Measurements from ENCODE around the gene TAT. TPM values are rescaled to one million over a fixed set of nuclear protein-coding genes. Genes with fewer than 3 reads are reported as not detected.
"Not testable (repeated sequence)": the region's sequence is repeated elsewhere in the genome, so short reads cannot be mapped to it uniquely, and the experiment has no call there.

The TAT gene
- total RNA-seq, 1 experiment from 2014 or later: not detected

GRCh38 chr16:71600822-71601221 is 23.9 kb upstream of the TAT start:
- BruUV-seq (replicated peaks): no TSS peak
- Histone ChIP-seq H3K4me1 (ENCODE audit: insufficient read depth, low read length, poor library complexity, severe bottlenecking) (no peaks in the 10 kb centered on the region), H3K36me3 (ENCODE audit: insufficient read depth, low read length, poor library complexity, severe bottlenecking) (no peaks in the 10 kb centered on the region), H3K27ac (ENCODE audit: low read depth, low read length, poor library complexity, severe bottlenecking) (no peak overlapping the region), H3K9me3 (ENCODE audit: low read depth, low read length, poor library complexity, severe bottlenecking) (no peaks in the 10 kb centered on the region), H3K27me3 (replicated peaks; ENCODE audit: insufficient read depth, low read depth, low read length, poor library complexity) (peaks cover 4% of the 10 kb centered on the region), H3K4me3 (ENCODE audit: low read depth, low read length, poor library complexity, severe bottlenecking) (no peak overlapping the region)
- intact Hi-C loops (cut with micrococcal nuclease; ENCODE audit: unreplicated experiment): no loop called here
- CTCF ChIA-PET: no interaction called here
- TF ChIP-seq EZH2 (IDR thresholded peaks at IDR 0.05; ENCODE audit: borderline replicate concordance, low read depth, low read length, poor library complexity, severe bottlenecking): no peak
- DNase-seq (ENCODE audit: low spot score): no peak
- POLR2A ChIA-PET (ENCODE audit: low non-redundant PET): no interaction called here

DNA sequence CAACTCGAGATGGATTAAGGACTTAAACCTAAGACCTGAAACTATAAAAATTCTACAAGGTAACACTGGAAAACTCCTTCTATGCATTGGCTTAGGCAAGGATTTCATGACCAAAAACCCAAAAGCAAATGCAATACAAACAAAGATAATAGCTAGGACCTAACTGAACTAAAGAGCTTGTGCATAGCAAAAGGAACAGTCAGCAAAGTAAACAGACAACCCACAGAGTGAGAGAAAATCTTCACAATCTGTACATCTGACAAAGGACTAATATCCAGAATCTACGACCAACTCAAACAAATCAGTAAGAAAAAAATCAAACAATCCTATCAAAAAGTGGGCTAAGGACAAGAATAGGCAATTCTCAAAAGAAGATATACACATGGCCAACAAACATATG is 21.5 kb upstream of the TAT start:
- CTCF ChIA-PET; H3K9me3 ChIP-seq (ENCODE audit: low read depth, low read length, poor library complexity, severe bottlenecking): not testable (repeated sequence)

DNA sequence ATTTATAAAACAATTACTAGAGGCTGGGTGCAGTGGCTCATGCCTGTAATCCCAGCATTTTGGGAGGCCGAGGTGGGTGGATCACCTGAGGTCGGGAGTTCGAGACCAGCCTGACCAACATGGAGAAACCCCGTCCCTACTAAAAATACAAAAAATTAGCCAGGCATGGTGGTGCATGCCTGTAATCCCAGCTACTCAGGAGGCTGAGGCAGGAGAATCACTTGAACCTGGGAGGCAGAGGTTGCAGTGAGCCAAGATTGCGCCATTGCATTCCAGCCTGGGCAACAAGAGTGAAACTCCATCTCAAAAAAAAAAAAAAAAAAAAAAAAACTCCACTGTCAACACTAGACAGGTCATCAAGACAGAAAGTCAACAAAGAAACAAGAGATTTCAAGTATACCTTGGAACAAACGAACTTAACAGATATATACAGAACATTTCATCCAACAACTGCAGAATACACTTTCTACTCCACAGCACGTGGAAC is 18.5 kb upstream of the TAT start:
- H3K27me3 ChIP-seq (replicated peaks; ENCODE audit: insufficient read depth, low read depth, low read length, poor library complexity): peaks cover 17% of the 10 kb centered on the region
- H3K36me3 ChIP-seq (ENCODE audit: insufficient read depth, low read length, poor library complexity, severe bottlenecking); CTCF ChIA-PET; POLR2A ChIA-PET (ENCODE audit: low non-redundant PET); H3K9me3 ChIP-seq (ENCODE audit: low read depth, low read length, poor library complexity, severe bottlenecking); intact Hi-C loops (cut with micrococcal nuclease; ENCODE audit: unreplicated experiment); H3K4me1 ChIP-seq (ENCODE audit: insufficient read depth, low read length, poor library complexity, severe bottlenecking); BruUV-seq (replicated peaks); DNase-seq (ENCODE audit: low spot score); H3K27ac ChIP-seq (ENCODE audit: low read depth, low read length, poor library complexity, severe bottlenecking); H3K4me3 ChIP-seq (ENCODE audit: low read depth, low read length, poor library complexity, severe bottlenecking): not testable (repeated sequence)

More for the DNA sequence above, 21.5 kb upstream of the TAT start:
- H3K4me3 ChIP-seq (ENCODE audit: low read depth, low read length, poor library complexity, severe bottlenecking); intact Hi-C loops (cut with micrococcal nuclease; ENCODE audit: unreplicated experiment); POLR2A ChIA-PET (ENCODE audit: low non-redundant PET); H3K27ac ChIP-seq (ENCODE audit: low read depth, low read length, poor library complexity, severe bottlenecking); BruUV-seq (replicated peaks); H3K4me1 ChIP-seq (ENCODE audit: insufficient read depth, low read length, poor library complexity, severe bottlenecking); H3K36me3 ChIP-seq (ENCODE audit: insufficient read depth, low read length, poor library complexity, severe bottlenecking); DNase-seq (ENCODE audit: low spot score): not testable (repeated sequence)
- peaks cover 14% of the 10 kb centered on the region for H3K27me3 ChIP-seq (replicated peaks; ENCODE audit: insufficient read depth, low read depth, low read length, poor library complexity)

DNA sequence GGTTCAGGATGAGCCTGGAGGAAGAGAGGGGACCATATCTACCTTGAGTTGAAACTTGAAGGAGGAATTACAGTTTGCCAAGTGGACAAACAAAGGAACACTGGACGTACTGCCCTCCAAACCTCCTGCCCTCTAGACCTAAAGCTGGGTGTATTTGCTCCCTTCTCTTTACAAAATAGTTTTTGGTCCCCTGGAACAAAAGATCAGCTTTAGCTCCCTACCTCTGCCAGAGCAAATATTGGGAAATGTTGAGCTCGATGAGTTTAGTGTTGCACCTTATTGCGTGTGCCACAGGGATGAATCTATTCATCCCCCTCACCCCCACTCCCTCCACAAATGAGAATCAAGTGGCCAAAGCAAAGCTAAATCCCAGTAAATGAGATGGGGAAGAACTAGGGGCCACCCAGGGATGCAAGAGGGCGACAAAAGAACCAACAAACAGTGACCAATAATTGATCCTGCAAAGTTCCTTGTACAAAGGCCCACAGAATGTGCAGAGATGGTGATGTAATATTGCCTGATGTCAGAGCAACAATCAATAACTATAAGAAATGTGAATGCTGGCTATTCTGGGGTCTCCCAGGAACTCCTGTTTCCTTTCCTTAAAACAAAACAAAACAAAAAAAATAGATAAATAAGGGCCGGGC is 17.2 kb upstream of the TAT start:
- ChIA-PET POLR2A (ENCODE audit: low non-redundant PET) (no interaction called here), CTCF (no interaction called here)
- Histone ChIP-seq H3K4me1 (ENCODE audit: insufficient read depth, low read length, poor library complexity, severe bottlenecking) (no peaks in the 10 kb centered on the region), H3K27ac (ENCODE audit: low read depth, low read length, poor library complexity, severe bottlenecking) (no peak overlapping the region), H3K27me3 (replicated peaks; ENCODE audit: insufficient read depth, low read depth, low read length, poor library complexity) (peaks cover 17% of the 10 kb centered on the region), H3K9me3 (ENCODE audit: low read depth, low read length, poor library complexity, severe bottlenecking) (no peaks in the 10 kb centered on the region), H3K4me3 (ENCODE audit: low read depth, low read length, poor library complexity, severe bottlenecking) (no peak overlapping the region), H3K36me3 (ENCODE audit: insufficient read depth, low read length, poor library complexity, severe bottlenecking) (no peaks in the 10 kb centered on the region)
- no peak for TF ChIP-seq EZH2 (IDR thresholded peaks at IDR 0.05; ENCODE audit: borderline replicate concordance, low read depth, low read length, poor library complexity, severe bottlenecking)
- TF ChIP-seq, protein P1, sequence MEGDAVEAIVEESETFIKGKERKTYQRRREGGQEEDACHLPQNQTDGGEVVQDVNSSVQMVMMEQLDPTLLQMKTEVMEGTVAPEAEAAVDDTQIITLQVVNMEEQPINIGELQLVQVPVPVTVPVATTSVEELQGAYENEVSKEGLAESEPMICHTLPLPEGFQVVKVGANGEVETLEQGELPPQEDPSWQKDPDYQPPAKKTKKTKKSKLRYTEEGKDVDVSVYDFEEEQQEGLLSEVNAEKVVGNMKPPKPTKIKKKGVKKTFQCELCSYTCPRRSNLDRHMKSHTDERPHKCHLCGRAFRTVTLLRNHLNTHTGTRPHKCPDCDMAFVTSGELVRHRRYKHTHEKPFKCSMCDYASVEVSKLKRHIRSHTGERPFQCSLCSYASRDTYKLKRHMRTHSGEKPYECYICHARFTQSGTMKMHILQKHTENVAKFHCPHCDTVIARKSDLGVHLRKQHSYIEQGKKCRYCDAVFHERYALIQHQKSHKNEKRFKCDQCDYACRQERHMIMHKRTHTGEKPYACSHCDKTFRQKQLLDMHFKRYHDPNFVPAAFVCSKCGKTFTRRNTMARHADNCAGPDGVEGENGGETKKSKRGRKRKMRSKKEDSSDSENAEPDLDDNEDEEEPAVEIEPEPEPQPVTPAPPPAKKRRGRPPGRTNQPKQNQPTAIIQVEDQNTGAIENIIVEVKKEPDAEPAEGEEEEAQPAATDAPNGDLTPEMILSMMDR (conservative IDR thresholded peaks at IDR 0.05; ENCODE audit: low read depth, low read length): no peak
- DNase-seq (ENCODE audit: low spot score): no peak
- intact Hi-C loops (cut with micrococcal nuclease; ENCODE audit: unreplicated experiment): no loop called here
- no TSS peak for BruUV-seq (replicated peaks)

Data from A673 (cell line).